ENCODE data around the gene ADAM12.

The ADAM12 gene

DNA sequence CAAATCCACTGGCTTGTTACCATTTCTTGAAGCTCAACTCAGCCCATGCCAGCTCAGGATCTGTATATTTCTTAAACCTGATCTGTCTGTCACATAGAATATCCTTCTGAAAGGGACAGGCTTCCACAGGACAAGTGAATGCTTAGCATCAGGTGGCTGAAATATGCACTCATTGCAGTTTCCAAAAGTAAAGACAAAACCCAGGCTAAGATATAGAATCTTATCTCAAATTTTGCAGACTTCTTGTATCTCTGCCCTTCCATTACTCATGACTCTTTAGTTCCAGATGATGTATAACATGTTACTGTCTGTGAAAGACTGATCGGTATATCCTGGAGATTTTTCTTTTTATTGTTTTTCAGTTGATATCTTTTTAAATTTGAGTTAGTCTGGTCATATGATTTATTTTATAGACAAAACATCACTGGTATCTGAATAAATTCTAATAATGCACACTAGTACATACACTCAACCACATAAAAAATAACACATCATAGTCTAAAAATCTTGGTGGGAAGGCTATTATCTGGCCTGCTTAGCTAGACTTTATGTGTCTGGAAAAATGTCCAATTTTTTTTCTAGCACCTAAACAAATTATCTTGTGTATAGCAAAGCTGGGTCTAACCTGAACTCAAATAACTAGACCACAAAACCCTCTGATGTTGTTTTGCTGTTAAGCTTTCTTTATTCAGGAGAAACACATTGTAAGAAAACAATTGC lies 182.6 kb downstream of the ADAM12 start:
- ChIA-PET CTCF (no interaction called here), POLR2A (no interaction called here)
- no peak for TF ChIP-seq CTCF (IDR thresholded peaks at IDR 0.05; ENCODE audit: control extremely low read depth, extremely low read depth, low read depth, missing control alignments)
- DNase-seq (ENCODE audit: extremely low spot score), result no peak

- ChIA-PET CTCF (no interaction called here), POLR2A (no interaction called here)
- no peak for TF ChIP-seq CTCF (IDR thresholded peaks at IDR 0.05; ENCODE audit: control extremely low read depth, extremely low read depth, low read depth, missing control alignments)
Measured at GRCh38 chr10:126204320-126204719, 184.0 kb downstream of the ADAM12 start.

GRCh38 chr10:126203746-126204145 lies 184.5 kb downstream of the ADAM12 start:
- no peak for TF ChIP-seq CTCF (IDR thresholded peaks at IDR 0.05; ENCODE audit: control extremely low read depth, extremely low read depth, low read depth, missing control alignments)
- POLR2A ChIA-PET, result no interaction called here

More at GRCh38 chr10:126204320-126204719, 184.0 kb downstream of the ADAM12 start:
- no peak for DNase-seq (ENCODE audit: extremely low spot score)

GRCh38 chr10:126201603-126202002 lies 186.7 kb downstream of the ADAM12 start:
- no peak for DNase-seq (ENCODE audit: extremely low spot score)
- CTCF ChIA-PET, result no interaction called here
- no peak for TF ChIP-seq CTCF (IDR thresholded peaks at IDR 0.05; ENCODE audit: control extremely low read depth, extremely low read depth, low read depth, missing control alignments)
- POLR2A ChIA-PET, result no interaction called here

More at GRCh38 chr10:126203746-126204145, 184.5 kb downstream of the ADAM12 start:
- no peak for DNase-seq (ENCODE audit: extremely low spot score)
- CTCF ChIA-PET, result no interaction called here

GRCh38 chr10:126199221-126199998 lies 188.9 kb downstream of the ADAM12 start:
- no peak for DNase-seq (ENCODE audit: extremely low spot score)
- CTCF ChIA-PET, result no interaction called here
- no peak for TF ChIP-seq CTCF (IDR thresholded peaks at IDR 0.05; ENCODE audit: control extremely low read depth, extremely low read depth, low read depth, missing control alignments)
- POLR2A ChIA-PET, result no interaction called here

- no peak for DNase-seq (ENCODE audit: extremely low spot score)
- TF ChIP-seq CTCF (IDR thresholded peaks at IDR 0.05; ENCODE audit: control extremely low read depth, extremely low read depth, low read depth, missing control alignments), result no peak
- ChIA-PET POLR2A (no interaction called here), CTCF (no interaction called here)
Measured at GRCh38 chr10:126198681-126199080, 189.6 kb downstream of the ADAM12 start.
